ENCODE measurements around the gene PARM1. TPM values are rescaled to one million over a fixed set of nuclear protein-coding genes. Genes with fewer than 3 reads are reported as not detected.

The PARM1 gene
- total and polyA plus RNA-seq, 2 experiments from 2014 or later = 107 to 154 TPM

GRCh38 chr4:75035321-75035720 lies 102.4 kb downstream of the PARM1 start:
- 95% methylated on average over 5 of the region's 5 CpGs for WGBS (ENCODE audit: low lambda C conversion rate, missing lambda C conversion rate)
- no peaks in the 10 kb centered on the region for H3K36me3 ChIP-seq (replicated peaks; ENCODE audit: insufficient read depth, low read depth)
- DNase-seq (ENCODE audit: low spot score) = no peak
- H3K9me2 ChIP-seq (replicated peaks; ENCODE audit: insufficient read depth) = no peaks in the 10 kb centered on the region
- no peak overlapping the region for H2AFZ ChIP-seq
- no peak overlapping the region for H3K4me3 ChIP-seq
- peaks cover 22% of the 10 kb centered on the region for H3K4me1 ChIP-seq (ENCODE audit: insufficient read depth)
- H3K27me3 ChIP-seq = no peaks in the 10 kb centered on the region
- H3K9me3 ChIP-seq (ENCODE audit: low read depth) = no peaks in the 10 kb centered on the region
- H3K79me2 ChIP-seq = no peaks in the 10 kb centered on the region
- H4K20me1 ChIP-seq (ENCODE audit: insufficient read depth, poor library complexity, severe bottlenecking) = no peaks in the 10 kb centered on the region
- TF ChIP-seq EZH2 (IDR thresholded peaks at IDR 0.05; ENCODE audit: borderline replicate concordance) = no peak
- TF ChIP-seq EZH2phosphoT487 (IDR thresholded peaks at IDR 0.05; ENCODE audit: low read depth, severe bottlenecking, unreplicated experiment) = no peak
- TF ChIP-seq CTCF (IDR thresholded peaks at IDR 0.05; ENCODE audit: poor library complexity) = no peak
- H3K4me2 ChIP-seq = no peak overlapping the region
- H3K27ac ChIP-seq = no peak overlapping the region

- H2AFZ ChIP-seq = no peak overlapping the region
- no peak for TF ChIP-seq CTCF (IDR thresholded peaks at IDR 0.05; ENCODE audit: poor library complexity)
- no peak for TF ChIP-seq EZH2phosphoT487 (IDR thresholded peaks at IDR 0.05; ENCODE audit: low read depth, severe bottlenecking, unreplicated experiment)
- no peak for TF ChIP-seq EZH2 (IDR thresholded peaks at IDR 0.05; ENCODE audit: borderline replicate concordance)
These were observed 103.3 kb downstream of the PARM1 start for GRCh38 chr4:75036046-75036830.

GRCh38 chr4:75037252-75037651 lies 104.3 kb downstream of the PARM1 start:
- Histone ChIP-seq H2AFZ (no peak overlapping the region), H3K4me1 (ENCODE audit: insufficient read depth) (peaks cover 4% of the 10 kb centered on the region), H3K4me2 (no peak overlapping the region), H3K9me2 (replicated peaks; ENCODE audit: insufficient read depth) (no peaks in the 10 kb centered on the region), H4K20me1 (ENCODE audit: insufficient read depth, poor library complexity, severe bottlenecking) (no peaks in the 10 kb centered on the region), H3K27ac (no peak overlapping the region), H3K36me3 (replicated peaks; ENCODE audit: insufficient read depth, low read depth) (no peaks in the 10 kb centered on the region), H3K27me3 (no peaks in the 10 kb centered on the region), H3K9me3 (ENCODE audit: low read depth) (no peaks in the 10 kb centered on the region), H3K4me3 (no peak overlapping the region), H3K79me2 (no peaks in the 10 kb centered on the region)
- WGBS (ENCODE audit: low lambda C conversion rate, missing lambda C conversion rate) = 84% methylated on average over 1 of the region's 1 CpG
- DNase-seq (ENCODE audit: low spot score) = no peak
- TF ChIP-seq EZH2 (IDR thresholded peaks at IDR 0.05; ENCODE audit: borderline replicate concordance) = no peak
- no peak for TF ChIP-seq EZH2phosphoT487 (IDR thresholded peaks at IDR 0.05; ENCODE audit: low read depth, severe bottlenecking, unreplicated experiment)
- TF ChIP-seq CTCF (IDR thresholded peaks at IDR 0.05; ENCODE audit: poor library complexity) = no peak

More at GRCh38 chr4:75036046-75036830, 103.3 kb downstream of the PARM1 start:
- Histone ChIP-seq H3K4me3 (no peak overlapping the region), H3K9me2 (replicated peaks; ENCODE audit: insufficient read depth) (no peaks in the 10 kb centered on the region), H3K36me3 (replicated peaks; ENCODE audit: insufficient read depth, low read depth) (no peaks in the 10 kb centered on the region), H4K20me1 (ENCODE audit: insufficient read depth, poor library complexity, severe bottlenecking) (no peaks in the 10 kb centered on the region), H3K27me3 (no peaks in the 10 kb centered on the region), H3K4me2 (no peak overlapping the region), H3K27ac (no peak overlapping the region), H3K79me2 (no peaks in the 10 kb centered on the region), H3K9me3 (ENCODE audit: low read depth) (no peaks in the 10 kb centered on the region), H3K4me1 (ENCODE audit: insufficient read depth) (peaks cover 13% of the 10 kb centered on the region)
- 92% methylated on average over 3 of the region's 3 CpGs for WGBS (ENCODE audit: low lambda C conversion rate, missing lambda C conversion rate)
- DNase-seq (ENCODE audit: low spot score) = no peak

Measured in hepatocyte (in vitro differentiated cells).